Transverse colon (tissue), 4 donors: ENCODE data around the gene CPNE7.

ENCODE experiments used
- POLR2A ChIP-seq: fragments of 450-650 bp; IDR thresholded peaks from one replicate; pipeline ENCODE4 v1.6.1; 2016; ENCODE audit warnings: antibody characterized with exemption, mild to moderate bottlenecking, moderate library complexity
- POLR2AphosphoS5 ChIP-seq, 3 donors: sonication (generic); formaldehyde crosslinking; IDR thresholded peaks; one replicate each; pipeline ENCODE4 v1.6.1; 2016; ENCODE audit warnings: antibody characterized with exemption in 3 of 3
- TF ChIP-seq, protein P1 (sequence below), 5 experiments: fragments of 200-600 bp in 3 of 5; fragments of 450-650 bp in 2 of 5; sonication (generic) in 3 of 5; IDR thresholded peaks; 1 replicate in 2 of 5; 2 replicates in 3 of 5; pipeline ENCODE4 v1.5.1; 2016 to 2017; ENCODE audit warnings: antibody characterized with exemption in 5 of 5, inconsistent platforms in 3 of 5, mild to moderate bottlenecking in 2 of 5, moderate library complexity in 1 of 5

DNA sequence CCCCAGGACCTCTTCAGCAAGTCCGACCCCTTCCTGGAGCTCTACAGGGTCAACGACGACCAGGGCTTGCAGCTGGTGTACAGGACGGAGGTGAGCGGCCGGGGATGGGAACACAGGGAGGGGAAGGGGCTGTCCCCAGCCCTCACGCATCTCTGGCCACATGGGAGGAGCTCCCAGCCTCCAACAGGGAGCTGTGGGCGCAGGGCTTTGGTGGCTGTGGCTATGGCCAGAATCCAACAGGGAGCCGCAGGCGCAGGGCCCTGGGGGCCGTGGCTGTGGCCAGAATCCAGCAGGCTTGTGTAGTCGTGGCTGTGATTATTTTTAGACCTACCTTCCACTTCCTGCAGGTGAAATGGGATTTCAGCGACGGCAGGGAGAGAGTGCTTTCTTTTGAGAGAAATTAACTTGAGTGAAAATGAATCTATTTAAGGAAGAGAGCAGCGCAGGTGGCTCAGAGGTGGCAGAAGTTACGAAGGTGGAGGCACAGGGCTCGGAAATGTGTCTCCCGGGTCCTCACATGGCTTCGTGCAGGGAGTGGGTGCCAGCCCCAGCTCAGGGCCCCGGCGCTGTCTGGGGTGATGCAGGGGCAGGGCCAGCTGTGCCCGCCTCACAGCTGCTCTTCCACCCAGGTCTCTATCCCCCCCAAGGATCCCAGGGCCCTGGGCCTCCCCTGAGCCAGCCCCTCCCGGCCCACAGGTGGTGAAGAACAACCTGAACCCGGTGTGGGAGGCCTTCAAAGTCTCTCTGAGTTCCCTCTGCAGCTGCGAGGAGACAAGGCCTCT is 9.4 kb downstream of the CPNE7 start:
- TF ChIP-seq, protein P1, sequence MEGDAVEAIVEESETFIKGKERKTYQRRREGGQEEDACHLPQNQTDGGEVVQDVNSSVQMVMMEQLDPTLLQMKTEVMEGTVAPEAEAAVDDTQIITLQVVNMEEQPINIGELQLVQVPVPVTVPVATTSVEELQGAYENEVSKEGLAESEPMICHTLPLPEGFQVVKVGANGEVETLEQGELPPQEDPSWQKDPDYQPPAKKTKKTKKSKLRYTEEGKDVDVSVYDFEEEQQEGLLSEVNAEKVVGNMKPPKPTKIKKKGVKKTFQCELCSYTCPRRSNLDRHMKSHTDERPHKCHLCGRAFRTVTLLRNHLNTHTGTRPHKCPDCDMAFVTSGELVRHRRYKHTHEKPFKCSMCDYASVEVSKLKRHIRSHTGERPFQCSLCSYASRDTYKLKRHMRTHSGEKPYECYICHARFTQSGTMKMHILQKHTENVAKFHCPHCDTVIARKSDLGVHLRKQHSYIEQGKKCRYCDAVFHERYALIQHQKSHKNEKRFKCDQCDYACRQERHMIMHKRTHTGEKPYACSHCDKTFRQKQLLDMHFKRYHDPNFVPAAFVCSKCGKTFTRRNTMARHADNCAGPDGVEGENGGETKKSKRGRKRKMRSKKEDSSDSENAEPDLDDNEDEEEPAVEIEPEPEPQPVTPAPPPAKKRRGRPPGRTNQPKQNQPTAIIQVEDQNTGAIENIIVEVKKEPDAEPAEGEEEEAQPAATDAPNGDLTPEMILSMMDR (IDR thresholded peaks at IDR 0.05), result no peak
- TF ChIP-seq POLR2A, result no peak
- TF ChIP-seq POLR2AphosphoS5 (IDR thresholded peaks at IDR 0.05), result no peak
